Astrocyte (in vitro differentiated cells and primary cell): Measurements from ENCODE around the gene CYP4X1. TPM values are rescaled to one million over a fixed set of nuclear protein-coding genes. Genes with fewer than 3 reads are reported as not detected.
"Not testable (repeated sequence)": the region's sequence is repeated elsewhere in the genome, so short reads cannot be mapped to it uniquely, and the experiment has no call there.

Experiments
- DNase-seq: peaks from one replicate; pipeline ENCODE4 v3.0.0-alpha.2; 2010; ENCODE audit warnings: low read depth
- FAIRE-seq: peaks from 2 replicates; lab custom pipeline; 2011; peaks lifted over from hg19 to GRCh38; lab: Jason Lieb, UNC
- H2AFZ ChIP-seq: 2 replicates; pipeline ENCODE4 v1.6.0; 2012; ENCODE audit warnings: low read depth, low read length, inconsistent platforms
- H3K27ac ChIP-seq: 2 replicates; pipeline ENCODE4 v1.5.1; 2011; ENCODE audit warnings: low read depth, low read length, inconsistent platforms
- H3K27me3 ChIP-seq: 2 replicates; pipeline ENCODE4 v1.6.0; 2011; ENCODE audit warnings: low read length, inconsistent platforms; ENCODE audit not compliant: insufficient read depth
- H3K36me3 ChIP-seq: 2 replicates; pipeline ENCODE4 v1.5.1; 2011; ENCODE audit warnings: low read length, inconsistent platforms; ENCODE audit not compliant: insufficient read depth
- H3K4me1 ChIP-seq: 2 replicates; pipeline ENCODE4 v1.5.1; 2011; ENCODE audit warnings: low read length, inconsistent platforms; ENCODE audit not compliant: insufficient read depth
- H3K4me2 ChIP-seq: 2 replicates; pipeline ENCODE4 v1.6.0; 2012; ENCODE audit warnings: low read length, inconsistent platforms
- H3K4me3 ChIP-seq: 2 replicates; pipeline ENCODE4 v1.5.1; 2011; ENCODE audit warnings: low read depth, mild to moderate bottlenecking, low read length, inconsistent platforms; ENCODE audit not compliant: insufficient read depth
- H3K79me2 ChIP-seq: 2 replicates; pipeline ENCODE4 v1.6.0; 2012; ENCODE audit warnings: mild to moderate bottlenecking, low read length, inconsistent platforms; ENCODE audit not compliant: insufficient read depth
- H3K9ac ChIP-seq: 2 replicates; pipeline ENCODE4 v1.6.0; 2012; ENCODE audit warnings: mild to moderate bottlenecking, low read length, inconsistent platforms
- H3K9me3 ChIP-seq: 2 replicates; pipeline ENCODE4 v1.5.1; 2012; ENCODE audit warnings: low read depth, mild to moderate bottlenecking, low read length, inconsistent platforms; ENCODE audit not compliant: insufficient read depth
- H4K20me1 ChIP-seq: 2 replicates; pipeline ENCODE4 v1.6.0; 2012; ENCODE audit warnings: low read length, inconsistent platforms; ENCODE audit not compliant: insufficient read depth
- H3K27ac Mint-ChIP-seq: one replicate; pipeline ENCODE4 v1.8.0; 2021; ENCODE audit warnings: mild to moderate bottlenecking, mixed read lengths; ENCODE audit not compliant: unreplicated experiment
- H3K27me3 Mint-ChIP-seq: one replicate; pipeline ENCODE4 v1.8.0; 2021; ENCODE audit warnings: low read depth, mixed read lengths; ENCODE audit not compliant: unreplicated experiment
- H3K36me3 Mint-ChIP-seq: one replicate; pipeline ENCODE4 v1.8.0; 2021; ENCODE audit warnings: low read depth, mixed read lengths; ENCODE audit not compliant: unreplicated experiment
- H3K4me1 Mint-ChIP-seq: one replicate; pipeline ENCODE4 v1.8.0; 2021; ENCODE audit warnings: low read depth, mixed read lengths; ENCODE audit not compliant: unreplicated experiment
- H3K4me3 Mint-ChIP-seq: one replicate; pipeline ENCODE4 v1.8.0; 2021; ENCODE audit warnings: mild to moderate bottlenecking, moderate library complexity, mixed read lengths; ENCODE audit not compliant: unreplicated experiment
- H3K9me3 Mint-ChIP-seq: one replicate; pipeline ENCODE4 v1.8.0; 2021; ENCODE audit warnings: mild to moderate bottlenecking, mixed read lengths; ENCODE audit not compliant: unreplicated experiment
- EZH2 ChIP-seq: IDR thresholded peaks from 2 replicates; pipeline ENCODE4 v1.6.1; 2012; ENCODE audit warnings: mild to moderate bottlenecking, low read length, inconsistent platforms; ENCODE audit not compliant: insufficient read depth
- total RNA-seq: library from RNA; stranded (reverse); gene quantifications from 2 replicates; pipeline ENCODE4 v1.2.1, GENCODE V29; 2021
- TF ChIP-seq, protein P1 (sequence below): IDR thresholded peaks from 2 replicates; pipeline ENCODE4 v1.5.1; 2011; ENCODE audit warnings: low read depth, mild to moderate bottlenecking, inconsistent platforms, low read length, moderate library complexity; ENCODE audit not compliant: insufficient read depth

Gene CYP4X1
- total RNA-seq, 1 donor from 2014 or later = not detected

DNA sequence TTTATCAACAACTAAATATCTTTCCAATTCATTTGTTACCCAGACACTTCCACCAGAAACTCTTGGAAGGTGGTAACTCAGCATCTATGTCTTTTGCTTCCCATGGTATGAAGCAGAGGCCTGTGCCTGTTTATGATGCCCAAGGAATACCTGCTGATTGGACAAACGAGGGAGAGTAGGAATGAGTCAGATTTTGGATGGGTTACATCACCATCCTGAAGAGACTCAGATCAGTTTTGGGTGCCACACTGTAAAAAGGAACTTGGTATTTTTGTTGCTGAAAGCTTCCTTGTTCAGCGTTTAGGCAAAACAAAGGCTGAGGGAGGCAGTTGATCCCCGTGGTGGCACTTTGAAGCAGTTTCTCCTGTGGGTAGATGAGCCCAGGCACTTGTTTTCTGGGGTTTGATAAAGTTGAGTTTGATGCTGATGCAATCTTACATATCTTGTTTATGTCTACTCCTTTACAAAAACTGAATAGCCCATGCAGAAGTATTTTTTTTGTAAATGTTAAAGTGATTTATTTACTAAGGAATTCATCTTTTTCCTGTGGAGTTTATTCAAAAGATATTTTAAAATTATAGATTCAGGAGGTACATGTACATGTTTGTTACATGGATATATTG, 26.7 kb upstream of the CYP4X1 start:
- DNase-seq = no peak
- Mint-ChIP-seq H3K4me3 (no peak overlapping the region), H3K4me1 (no peaks in the 10 kb centered on the region), H3K27ac (no peak overlapping the region), H3K9me3 (no peaks in the 10 kb centered on the region), H3K27me3 (peaks cover 11% of the 10 kb centered on the region), H3K36me3 (no peaks in the 10 kb centered on the region)
- Histone ChIP-seq H3K4me3 (no peak overlapping the region), H3K27me3 (no peaks in the 10 kb centered on the region), H3K4me2 (no peak overlapping the region), H3K36me3 (no peaks in the 10 kb centered on the region), H3K9me3 (peaks cover 3% of the 10 kb centered on the region), H2AFZ (no peak overlapping the region), H3K4me1 (no peaks in the 10 kb centered on the region), H4K20me1 (no peaks in the 10 kb centered on the region), H3K79me2 (no peaks in the 10 kb centered on the region), H3K27ac (no peak overlapping the region), H3K9ac (no peak overlapping the region)
- TF ChIP-seq, protein P1, sequence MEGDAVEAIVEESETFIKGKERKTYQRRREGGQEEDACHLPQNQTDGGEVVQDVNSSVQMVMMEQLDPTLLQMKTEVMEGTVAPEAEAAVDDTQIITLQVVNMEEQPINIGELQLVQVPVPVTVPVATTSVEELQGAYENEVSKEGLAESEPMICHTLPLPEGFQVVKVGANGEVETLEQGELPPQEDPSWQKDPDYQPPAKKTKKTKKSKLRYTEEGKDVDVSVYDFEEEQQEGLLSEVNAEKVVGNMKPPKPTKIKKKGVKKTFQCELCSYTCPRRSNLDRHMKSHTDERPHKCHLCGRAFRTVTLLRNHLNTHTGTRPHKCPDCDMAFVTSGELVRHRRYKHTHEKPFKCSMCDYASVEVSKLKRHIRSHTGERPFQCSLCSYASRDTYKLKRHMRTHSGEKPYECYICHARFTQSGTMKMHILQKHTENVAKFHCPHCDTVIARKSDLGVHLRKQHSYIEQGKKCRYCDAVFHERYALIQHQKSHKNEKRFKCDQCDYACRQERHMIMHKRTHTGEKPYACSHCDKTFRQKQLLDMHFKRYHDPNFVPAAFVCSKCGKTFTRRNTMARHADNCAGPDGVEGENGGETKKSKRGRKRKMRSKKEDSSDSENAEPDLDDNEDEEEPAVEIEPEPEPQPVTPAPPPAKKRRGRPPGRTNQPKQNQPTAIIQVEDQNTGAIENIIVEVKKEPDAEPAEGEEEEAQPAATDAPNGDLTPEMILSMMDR = no peak
- TF ChIP-seq EZH2 = no peak
- no peak for FAIRE-seq

DNA sequence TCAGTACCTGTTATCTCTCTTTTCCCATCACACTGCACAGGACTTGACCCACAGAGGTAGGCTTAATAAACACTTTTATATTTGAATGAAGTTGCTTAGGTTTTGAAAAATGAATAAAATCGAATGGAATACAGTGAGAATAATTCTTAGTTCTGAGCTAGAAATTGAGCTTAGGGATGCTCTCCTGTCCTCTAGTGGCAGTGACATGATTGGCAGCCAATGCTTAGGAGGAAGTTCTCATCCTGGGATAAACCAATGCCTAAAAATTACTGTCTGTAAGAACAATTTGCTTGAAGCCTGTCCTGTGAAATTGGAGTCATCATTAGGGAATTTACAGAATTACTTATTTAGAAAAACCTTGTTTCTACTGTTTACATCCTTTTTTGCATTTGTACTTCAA, 21.3 kb upstream of the CYP4X1 start:
- Histone ChIP-seq H3K27ac (no peak overlapping the region), H4K20me1 (no peaks in the 10 kb centered on the region), H3K36me3 (no peaks in the 10 kb centered on the region), H3K9me3 (no peaks in the 10 kb centered on the region), H3K79me2 (no peaks in the 10 kb centered on the region), H3K4me3 (no peak overlapping the region), H2AFZ (no peak overlapping the region), H3K4me1 (no peaks in the 10 kb centered on the region), H3K27me3 (no peaks in the 10 kb centered on the region), H3K9ac (no peak overlapping the region), H3K4me2 (no peak overlapping the region)
- H3K27me3 Mint-ChIP-seq = peaks cover 2% of the 10 kb centered on the region
- H3K9me3 Mint-ChIP-seq = peaks cover 7% of the 10 kb centered on the region
- no peak for FAIRE-seq
- H3K27ac Mint-ChIP-seq = no peak overlapping the region
- TF ChIP-seq, protein P1 = peak; percentile 11
- no peak for TF ChIP-seq EZH2
- H3K36me3 Mint-ChIP-seq = no peaks in the 10 kb centered on the region
- no peak overlapping the region for H3K4me3 Mint-ChIP-seq
- no peaks in the 10 kb centered on the region for H3K4me1 Mint-ChIP-seq
- no peak for DNase-seq

DNA sequence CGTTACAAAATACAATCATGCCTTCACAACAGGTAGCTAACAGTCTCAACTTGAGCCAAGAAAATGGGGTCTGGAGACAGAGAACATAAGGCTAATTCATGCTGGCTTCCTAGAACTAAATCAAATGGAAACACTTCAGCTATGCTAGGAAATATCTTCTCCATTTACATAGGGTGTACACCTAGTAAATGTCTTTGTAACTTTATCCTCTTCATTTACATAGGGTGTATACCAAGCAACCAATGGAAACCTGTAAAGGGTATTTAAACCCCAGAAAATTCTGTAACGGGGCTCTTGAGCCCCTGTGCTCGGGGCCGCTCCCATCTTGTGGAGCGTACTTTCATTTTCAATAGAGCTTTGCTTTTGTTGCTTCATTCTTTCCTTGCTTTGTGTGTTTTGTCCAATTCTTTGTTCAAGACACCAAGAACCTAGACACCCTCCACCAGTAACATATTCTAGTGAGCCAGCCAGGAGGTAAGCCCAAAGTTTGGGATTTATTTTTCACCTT, 19.5 kb upstream of the CYP4X1 start:
- H3K4me3 ChIP-seq = no peak overlapping the region
- H3K36me3 ChIP-seq = no peaks in the 10 kb centered on the region
- FAIRE-seq (no peak), DNase-seq (no peak)
- no peak overlapping the region for H3K27ac Mint-ChIP-seq
- peaks cover 14% of the 10 kb centered on the region for H3K9me3 Mint-ChIP-seq
- H3K4me1 ChIP-seq = no peaks in the 10 kb centered on the region
- H4K20me1 ChIP-seq = no peaks in the 10 kb centered on the region
- H3K27me3 Mint-ChIP-seq = peaks cover 4% of the 10 kb centered on the region
- H2AFZ ChIP-seq = no peak overlapping the region
- H3K9me3 ChIP-seq = no peaks in the 10 kb centered on the region
- no peak overlapping the region for H3K9ac ChIP-seq
- H3K4me2 ChIP-seq = no peak overlapping the region
- TF ChIP-seq, protein P1 = no peak
- no peak for TF ChIP-seq EZH2
- H3K79me2 ChIP-seq = no peaks in the 10 kb centered on the region
- H3K36me3 Mint-ChIP-seq = no peaks in the 10 kb centered on the region
- H3K27ac ChIP-seq = no peak overlapping the region
- H3K27me3 ChIP-seq = no peaks in the 10 kb centered on the region
- no peak overlapping the region for H3K4me3 Mint-ChIP-seq
- H3K4me1 Mint-ChIP-seq = no peaks in the 10 kb centered on the region

DNA sequence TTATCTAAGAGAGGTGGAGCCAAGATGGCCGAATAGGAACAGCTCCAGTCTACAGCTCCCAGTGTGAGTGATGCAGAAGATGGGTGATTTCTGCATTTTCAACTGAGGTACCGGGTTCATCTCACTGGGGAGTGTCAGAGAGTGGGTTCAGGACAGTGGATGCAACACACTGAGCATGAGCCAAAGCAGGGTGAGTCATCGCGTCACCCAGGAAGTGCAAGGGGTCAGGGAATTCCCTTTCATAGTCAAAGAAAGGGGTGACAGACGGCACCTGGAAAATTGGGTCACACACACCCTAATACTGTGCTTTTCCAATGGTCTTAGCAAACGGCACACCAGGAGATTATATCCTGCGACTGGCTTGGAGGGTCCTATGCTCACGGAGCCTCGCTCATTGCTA, 17.0 kb upstream of the CYP4X1 start:
- not testable (repeated sequence) for FAIRE-seq

More for the DNA sequence above, 17.0 kb upstream of the CYP4X1 start:
- H3K4me1 Mint-ChIP-seq, H3K27ac ChIP-seq, H3K9me3 ChIP-seq, H3K4me3 ChIP-seq, H3K27me3 Mint-ChIP-seq, H3K4me1 ChIP-seq, H3K9ac ChIP-seq, H3K36me3 ChIP-seq, H3K27me3 ChIP-seq, H2AFZ ChIP-seq, H3K79me2 ChIP-seq, H3K4me2 ChIP-seq, H4K20me1 ChIP-seq, H3K36me3 Mint-ChIP-seq, DNase-seq, H3K27ac Mint-ChIP-seq, H3K4me3 Mint-ChIP-seq: not testable (repeated sequence)
- H3K9me3 Mint-ChIP-seq = peaks cover 14% of the 10 kb centered on the region
